EL (cell line): ENCODE measurements around the gene THY1.

Experiments
- DNase-seq: peaks from one replicate; pipeline ENCODE4 v3.0.0-alpha.2; 2016

THY1 gene

GRCh38 chr11:119368121-119369034 is 54.6 kb downstream of the THY1 start:
- DNase-seq = no peak

DNA sequence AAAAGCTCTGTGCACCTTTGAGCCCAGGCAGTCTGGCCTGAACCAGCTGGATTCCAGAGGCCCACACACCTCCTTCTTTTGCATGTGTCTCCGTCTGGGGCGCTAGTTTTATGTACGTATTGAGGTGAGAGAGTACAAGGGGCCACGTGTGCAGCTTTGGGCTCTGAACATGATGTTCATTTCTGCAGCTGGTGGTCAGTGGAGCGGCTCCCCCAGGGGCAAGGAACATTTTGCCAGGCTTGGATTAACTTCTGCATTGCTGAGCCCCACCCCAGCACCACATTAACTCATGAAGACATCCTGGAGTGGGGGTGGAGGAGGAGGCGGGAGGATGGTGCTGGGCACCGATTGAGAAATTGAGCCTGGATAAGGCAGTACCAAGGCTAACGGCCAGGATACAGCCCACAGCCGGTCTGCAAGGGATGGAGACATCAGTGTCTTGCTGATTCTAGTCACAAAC is 55.3 kb downstream of the THY1 start:
- DNase-seq = no peak
